Ectodermal cell (in vitro differentiated cells): Measurements from ENCODE around the gene CDC14A.

Experiments
- H3K27ac ChIP-seq: 2 replicates; pipeline ENCODE4 v1.7.0; 2013; ENCODE audit warnings: mild to moderate bottlenecking, low read depth, low read length; ENCODE audit not compliant: insufficient read depth, poor library complexity, severe bottlenecking
- H3K27me3 ChIP-seq: 2 replicates; pipeline ENCODE4 v1.7.0; 2013; ENCODE audit warnings: mild to moderate bottlenecking, low read length; ENCODE audit not compliant: insufficient read depth, control insufficient read depth, poor library complexity, severe bottlenecking
- H3K36me3 ChIP-seq: one replicate; pipeline ENCODE4 v1.7.0; 2013; ENCODE audit warnings: low read length; ENCODE audit not compliant: control insufficient read depth, insufficient read depth
- H3K4me1 ChIP-seq: one replicate; pipeline ENCODE4 v1.7.0; 2013; ENCODE audit warnings: low read length; ENCODE audit not compliant: control insufficient read depth, insufficient read depth
- H3K4me3 ChIP-seq: 2 replicates; pipeline ENCODE4 v1.7.0; 2013; ENCODE audit warnings: low read depth, low read length, control low read depth; ENCODE audit not compliant: insufficient read depth
- H3K9me3 ChIP-seq: 2 replicates; pipeline ENCODE4 v1.7.0; 2013; ENCODE audit warnings: mild to moderate bottlenecking, low read length, moderate library complexity; ENCODE audit not compliant: control insufficient read depth
- WGBS, 2 experiments: methylation state at CpG; one replicate each; pipeline ENCODE4 v1.1.7; 2013; ENCODE audit warnings: missing lambda C conversion rate in 2 of 2; 5-methylcytosine and 5-hydroxymethylcytosine counted together

Gene CDC14A

DNA sequence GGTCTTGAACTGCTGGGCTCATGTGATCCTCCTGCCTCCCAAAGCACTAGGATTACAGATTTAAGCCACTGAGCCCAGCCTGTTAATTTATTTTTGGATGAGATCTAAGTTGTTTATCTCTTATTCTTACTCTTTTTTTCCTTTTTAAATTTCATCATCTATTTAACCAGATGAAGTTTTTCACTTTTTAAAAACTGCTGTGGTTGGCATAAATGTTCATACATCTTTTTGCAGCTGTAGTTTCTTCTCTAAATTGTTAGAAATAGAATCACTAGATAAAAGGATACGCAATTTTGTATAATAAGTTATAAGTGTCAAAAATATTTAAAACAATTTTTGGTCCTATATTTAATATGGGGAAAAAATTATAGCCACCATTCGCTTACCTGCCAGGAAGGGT is 105.4 kb downstream of the CDC14A start:
- H3K4me1 ChIP-seq, result peaks cover 16% of the 10 kb centered on the region
- no peak overlapping the region for H3K27ac ChIP-seq
- no peaks in the 10 kb centered on the region for H3K27me3 ChIP-seq
- no peak overlapping the region for H3K4me3 ChIP-seq
- no peaks in the 10 kb centered on the region for H3K36me3 ChIP-seq
- H3K9me3 ChIP-seq, result no peaks in the 10 kb centered on the region
- no CpG with 5 or more reads among the region's 2 CpGs for WGBS, 2 experiments

DNA sequence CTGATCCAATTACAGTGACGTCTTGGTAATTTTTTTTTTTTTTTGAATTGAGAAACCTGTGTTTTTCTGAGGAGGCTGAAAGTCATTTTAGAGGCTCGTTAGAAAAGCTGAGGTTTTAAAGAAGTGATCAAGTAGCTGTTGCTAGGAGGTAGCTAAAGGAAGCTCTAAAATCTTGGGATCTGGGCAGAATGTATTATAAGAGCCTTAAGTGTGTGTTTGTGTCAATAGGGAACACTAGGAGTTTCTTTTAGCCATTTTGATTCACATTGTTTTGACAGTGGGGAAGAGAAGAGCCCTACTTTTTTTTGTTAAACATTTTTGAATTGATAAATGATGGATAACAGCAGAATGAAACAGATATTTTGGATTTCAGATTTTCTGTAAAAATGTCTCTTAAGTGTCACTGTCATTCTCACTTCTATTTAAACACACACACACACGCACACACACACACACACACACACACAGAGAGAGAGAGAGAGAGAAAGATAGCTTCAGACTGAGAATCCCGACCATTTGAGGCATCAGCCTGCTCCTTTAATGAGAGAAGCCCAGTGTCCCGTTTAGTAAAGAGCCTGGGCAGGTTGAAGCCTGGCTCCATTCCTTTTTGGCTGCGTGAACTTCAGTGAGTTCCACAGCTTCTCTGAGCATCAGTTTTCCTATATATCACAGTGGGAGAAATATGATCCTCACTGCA is 106.5 kb downstream of the CDC14A start:
- Histone ChIP-seq H3K4me1 (peaks cover 16% of the 10 kb centered on the region), H3K9me3 (no peaks in the 10 kb centered on the region), H3K4me3 (no peak overlapping the region), H3K27me3 (no peaks in the 10 kb centered on the region), H3K27ac (peak overlapping the region; percentile 37), H3K36me3 (no peaks in the 10 kb centered on the region)
- 54 to 56% methylated on average over 5 to 6 of the region's 6 CpGs for WGBS, 2 experiments

GRCh38 chr1:100459358-100460114 is 107.2 kb downstream of the CDC14A start:
- H3K4me3 ChIP-seq, result no peak overlapping the region
- H3K4me1 ChIP-seq, result peaks cover 16% of the 10 kb centered on the region
- H3K27ac ChIP-seq, result peak overlapping the region; percentile 37
- H3K36me3 ChIP-seq, result no peaks in the 10 kb centered on the region
- H3K27me3 ChIP-seq, result no peaks in the 10 kb centered on the region
- WGBS, 2 experiments, result 37 to 47% methylated on average over 11 to 12 of the region's 12 CpGs
- H3K9me3 ChIP-seq, result no peaks in the 10 kb centered on the region

- Histone ChIP-seq H3K27ac (no peak overlapping the region), H3K9me3 (no peaks in the 10 kb centered on the region), H3K27me3 (no peaks in the 10 kb centered on the region), H3K4me1 (peaks cover 16% of the 10 kb centered on the region), H3K4me3 (no peak overlapping the region), H3K36me3 (no peaks in the 10 kb centered on the region)
- WGBS, 2 experiments, result 74 to 76% methylated on average over 4 of the region's 4 CpGs
Measured at GRCh38 chr1:100461222-100461621, 108.9 kb downstream of the CDC14A start.

DNA sequence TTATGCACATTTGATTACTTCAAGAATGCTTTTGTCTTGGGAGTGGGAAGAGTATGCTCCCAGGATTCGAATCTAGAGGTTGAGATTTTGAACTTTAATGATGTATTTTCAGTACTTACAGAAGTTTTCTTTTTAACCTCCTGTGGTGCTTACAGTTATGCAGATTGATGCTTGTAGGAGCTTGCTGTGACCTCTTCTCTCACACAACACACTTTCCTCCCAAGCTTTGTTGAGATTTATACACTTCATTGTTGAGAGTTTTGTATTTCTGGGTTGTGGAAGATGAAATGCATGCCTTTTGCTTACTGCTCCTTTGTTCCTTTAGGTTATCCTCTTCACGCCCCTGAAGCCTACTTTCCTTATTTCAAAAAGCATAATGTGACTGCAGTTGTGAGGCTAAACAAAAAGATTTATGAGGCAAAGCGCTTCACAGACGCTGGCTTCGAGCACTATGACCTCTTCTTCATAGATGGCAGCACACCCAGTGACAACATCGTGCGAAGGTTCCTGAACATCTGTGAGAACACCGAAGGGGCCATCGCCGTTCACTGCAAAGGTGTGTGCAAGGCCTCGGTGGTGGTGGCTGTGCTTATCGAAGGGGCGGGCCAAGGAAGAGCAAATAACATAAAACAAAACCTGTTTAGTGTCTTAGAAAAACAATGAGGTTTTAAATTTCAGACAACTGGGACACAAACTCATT is 110.2 kb downstream of the CDC14A start:
- Histone ChIP-seq H3K27me3 (no peaks in the 10 kb centered on the region), H3K36me3 (no peaks in the 10 kb centered on the region), H3K9me3 (no peaks in the 10 kb centered on the region), H3K27ac (no peak overlapping the region), H3K4me3 (no peak overlapping the region), H3K4me1 (peaks cover 16% of the 10 kb centered on the region)
- WGBS, 2 experiments, result 25 to 42% methylated on average over 11 to 13 of the region's 13 CpGs

DNA sequence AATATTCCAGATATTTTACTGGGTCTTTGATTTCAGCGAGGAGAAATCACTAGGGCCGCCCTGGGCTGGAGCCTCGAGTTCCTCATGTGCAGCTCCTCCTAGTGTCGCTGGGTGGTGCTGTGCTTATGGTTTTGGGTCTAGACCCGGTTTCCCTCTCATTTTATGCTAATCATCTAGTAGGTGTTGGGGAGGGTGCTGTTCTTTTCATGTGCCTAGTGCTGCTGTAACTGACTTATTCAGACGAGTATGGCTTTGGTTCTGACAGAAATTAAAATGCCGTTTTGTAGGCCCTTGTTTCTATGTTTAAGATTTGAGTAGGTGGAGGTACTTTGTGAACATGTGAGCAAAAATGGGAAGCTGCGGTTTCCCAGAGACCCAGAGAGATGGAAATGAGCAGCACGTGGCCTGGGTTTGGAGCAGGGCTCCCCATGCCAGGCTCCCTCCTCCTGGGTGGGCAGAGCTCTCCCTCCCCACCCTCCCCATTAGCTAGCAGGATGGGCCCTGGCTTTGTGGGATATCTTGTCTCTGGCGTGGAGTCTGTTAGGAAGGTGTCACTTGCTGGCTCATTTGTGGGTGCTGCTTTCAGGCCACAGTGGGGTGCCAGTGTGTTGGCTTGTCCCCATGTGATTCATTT is 111.6 kb downstream of the CDC14A start:
- H3K4me1 ChIP-seq, result peaks cover 9% of the 10 kb centered on the region
- 38% methylated on average over 10 of the region's 10 CpGs for WGBS, 2 experiments
- no peaks in the 10 kb centered on the region for H3K9me3 ChIP-seq
- no peak overlapping the region for H3K27ac ChIP-seq
- H3K4me3 ChIP-seq, result no peak overlapping the region
- no peaks in the 10 kb centered on the region for H3K36me3 ChIP-seq
- H3K27me3 ChIP-seq, result no peaks in the 10 kb centered on the region

GRCh38 chr1:100469578-100469977 is 117.3 kb downstream of the CDC14A start:
- no peaks in the 10 kb centered on the region for H3K4me1 ChIP-seq
- no peaks in the 10 kb centered on the region for H3K9me3 ChIP-seq
- no peak overlapping the region for H3K4me3 ChIP-seq
- H3K36me3 ChIP-seq, result no peaks in the 10 kb centered on the region
- WGBS, 2 experiments, result 92 to 100% methylated on average over 1 of the region's 1 CpG
- H3K27ac ChIP-seq, result no peak overlapping the region
- no peaks in the 10 kb centered on the region for H3K27me3 ChIP-seq

DNA sequence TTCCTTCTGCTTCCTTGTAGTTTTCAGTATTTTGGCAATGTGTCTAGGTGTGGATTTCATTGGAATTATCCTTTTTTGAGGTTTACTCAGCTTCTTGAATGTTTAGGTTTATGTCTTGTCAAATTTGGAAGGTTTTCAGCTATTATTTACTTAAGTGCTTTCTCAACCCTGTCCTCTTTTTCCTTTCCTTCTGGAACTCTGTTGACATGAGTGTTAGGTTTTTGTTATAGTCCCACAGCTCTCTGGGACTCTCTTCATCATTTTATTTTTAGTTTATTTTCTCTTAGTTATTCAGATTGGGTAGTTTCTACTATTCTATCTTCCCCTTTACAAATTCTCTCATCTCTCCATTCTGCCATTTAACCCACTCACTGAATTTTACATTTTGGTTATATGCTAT is 122.5 kb downstream of the CDC14A start:
- Histone ChIP-seq H3K9me3 (no peaks in the 10 kb centered on the region), H3K4me3 (no peak overlapping the region), H3K36me3 (no peaks in the 10 kb centered on the region), H3K27me3 (no peaks in the 10 kb centered on the region), H3K27ac (no peak overlapping the region), H3K4me1 (no peaks in the 10 kb centered on the region)

DNA sequence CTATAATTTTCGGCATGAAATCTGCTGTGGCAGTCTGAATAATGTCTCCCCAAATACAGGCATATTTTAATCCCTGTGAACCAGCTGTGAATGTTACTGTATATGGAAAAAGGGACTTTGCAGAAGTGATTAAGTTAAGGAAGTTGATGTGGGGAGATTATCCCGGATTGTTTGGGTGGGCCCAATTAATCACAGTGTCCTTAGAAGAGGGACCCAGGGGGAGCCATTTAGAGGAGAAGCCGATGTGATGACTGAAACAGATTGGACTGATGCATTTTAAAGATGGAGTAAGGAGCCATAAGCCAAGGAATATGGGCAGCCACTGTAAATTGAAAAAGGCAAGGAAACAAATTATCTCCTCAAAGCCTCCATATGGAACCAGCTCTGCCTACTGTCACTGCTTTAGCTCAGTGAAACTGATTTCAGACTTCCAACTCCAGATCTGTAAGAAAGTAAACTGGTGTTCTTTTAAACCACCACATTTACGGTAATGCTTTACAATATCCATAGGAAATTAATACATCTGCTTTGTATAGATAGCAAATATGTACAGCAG is 124.5 kb downstream of the CDC14A start:
- Histone ChIP-seq H3K9me3 (no peaks in the 10 kb centered on the region), H3K4me1 (no peaks in the 10 kb centered on the region), H3K4me3 (no peak overlapping the region), H3K36me3 (no peaks in the 10 kb centered on the region), H3K27me3 (no peaks in the 10 kb centered on the region), H3K27ac (no peak overlapping the region)
- WGBS, 2 experiments, result 89 to 93% methylated on average over 3 to 4 of the region's 4 CpGs

DNA sequence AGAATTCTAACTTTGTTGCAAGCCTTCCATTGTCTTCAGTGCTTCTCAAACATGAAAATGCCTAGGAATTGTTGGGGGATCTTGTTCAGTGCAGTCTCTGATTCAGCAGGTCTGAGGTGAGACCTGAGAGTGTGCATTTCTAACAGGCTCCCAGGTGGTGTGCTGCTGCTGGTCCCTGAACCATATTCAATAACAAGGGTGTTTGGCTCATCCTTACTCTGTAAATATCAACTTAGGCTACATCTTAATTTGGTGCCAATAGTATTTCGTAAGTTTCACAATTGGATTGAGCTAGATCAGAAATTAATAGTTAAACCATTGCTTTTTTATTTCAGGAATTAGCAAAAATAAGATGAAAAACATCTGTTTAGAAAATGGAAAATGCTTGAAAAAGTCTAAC is 126.5 kb downstream of the CDC14A start:
- Histone ChIP-seq H3K4me3 (no peak overlapping the region), H3K27ac (no peak overlapping the region), H3K9me3 (no peaks in the 10 kb centered on the region), H3K36me3 (peaks cover 3% of the 10 kb centered on the region), H3K27me3 (no peaks in the 10 kb centered on the region), H3K4me1 (no peaks in the 10 kb centered on the region)
- WGBS, 2 experiments, result 90 to 100% methylated on average over 1 of the region's 1 CpG
